HG03139 (cell line): Measurements from ENCODE around the gene HNRNPC.
"Not testable (repeated sequence)": the region's sequence is repeated elsewhere in the genome, so short reads cannot be mapped to it uniquely, and the experiment has no call there.

ENCODE experiments used
- ATAC-seq: cut with Tn5 transposase; IDR thresholded peaks from one replicate; pipeline ENCODE4 v1.9.1; 2021; ENCODE audit not compliant: unreplicated experiment

HNRNPC gene

GRCh38 chr14:21269252-21270046 is at the start of gene HNRNPC:
TSS of gene HNRNPC (minus strand) at chr14:21269442. CDS start at chr14:21234193, 35,249 bp downstream.
- ATAC-seq: peak; percentile 88

GRCh38 chr14:21317398-21317797 is 48.2 kb upstream of the HNRNPC start:
- ATAC-seq: no peak

- ATAC-seq: no peak
These were observed 44.3 kb upstream of the HNRNPC start for GRCh38 chr14:21313512-21313911.

DNA sequence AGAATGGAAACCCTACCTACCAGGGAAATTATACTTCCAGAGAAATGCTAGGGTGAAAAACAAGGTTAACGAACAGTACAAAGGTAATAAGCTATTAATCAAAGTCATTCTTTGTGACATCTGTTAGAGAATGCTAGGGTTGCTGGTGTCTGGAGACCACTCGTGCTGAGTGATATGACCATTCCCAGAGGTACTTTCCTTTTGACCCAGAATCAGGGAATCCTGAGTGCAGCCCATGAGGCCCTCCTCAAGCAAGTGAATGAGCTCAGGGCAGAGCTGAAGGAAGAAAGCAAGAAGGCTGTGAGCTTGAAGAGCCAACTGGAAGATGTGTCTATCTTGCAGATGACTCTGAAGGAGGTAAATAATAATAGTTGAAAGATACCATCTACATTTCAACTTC is 42.4 kb upstream of the HNRNPC start:
- ATAC-seq: no peak

DNA sequence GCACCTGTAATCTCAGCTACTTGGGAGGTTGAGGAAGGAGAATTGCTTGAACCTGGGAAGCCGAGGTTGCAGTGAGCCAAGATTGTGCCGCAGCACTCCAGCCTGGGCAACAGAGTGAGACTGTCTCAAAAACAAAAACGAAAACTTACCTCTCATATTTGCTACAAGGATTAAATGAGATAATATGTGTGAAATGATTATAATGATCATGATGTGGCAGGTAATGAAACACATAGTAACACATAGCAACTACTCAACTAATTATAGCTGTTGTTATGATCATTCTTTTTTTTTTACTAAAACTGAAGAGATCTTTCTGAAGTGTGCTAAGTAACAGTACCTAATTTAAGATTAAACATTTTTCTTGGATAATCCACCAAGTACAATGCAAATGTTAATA is 40.7 kb upstream of the HNRNPC start:
- ATAC-seq: no peak

- peak; percentile 8 for ATAC-seq
These were observed 40.0 kb upstream of the HNRNPC start for GRCh38 chr14:21309238-21309636.

DNA sequence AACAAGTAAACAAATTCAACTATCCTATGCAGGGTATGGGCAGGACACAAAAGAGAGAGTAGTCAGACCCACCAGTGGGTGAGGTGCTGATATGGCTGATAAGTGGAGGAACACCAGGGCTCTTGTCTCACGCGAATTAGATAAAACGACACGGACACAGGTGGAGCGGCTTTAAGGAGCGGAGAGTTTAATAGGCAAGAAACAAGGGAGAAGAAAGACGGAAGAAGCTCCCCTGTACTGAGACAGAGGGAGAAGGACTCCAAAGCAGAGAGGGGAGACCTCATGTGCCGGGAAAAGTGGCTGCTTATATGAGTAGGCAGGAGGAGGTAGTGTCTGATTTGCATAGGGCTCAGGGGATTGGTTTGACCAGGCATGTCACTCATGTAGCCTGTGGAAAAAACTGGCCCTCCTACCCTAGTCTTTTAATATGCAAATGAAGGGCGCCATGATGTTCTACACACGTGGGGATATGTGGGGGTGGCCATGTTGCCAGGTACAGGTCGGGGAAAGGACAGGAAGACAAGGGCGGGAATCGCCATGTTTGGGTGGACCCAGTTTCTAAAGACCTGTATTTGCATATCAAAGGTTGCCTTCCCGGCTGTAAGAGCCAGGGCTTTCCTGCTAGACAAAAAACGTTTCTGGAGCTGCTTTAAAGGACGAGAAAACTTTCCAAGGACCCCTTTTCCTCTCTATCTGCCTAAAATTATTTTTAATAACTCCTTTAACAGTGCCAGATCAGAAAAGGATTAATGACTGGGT is 39.4 kb upstream of the HNRNPC start:
- ATAC-seq: peak; percentile 71

- ATAC-seq: peak; percentile 13
These were observed 38.9 kb upstream of the HNRNPC start for GRCh38 chr14:21308132-21308478.

- ATAC-seq: no peak
These were observed 38.4 kb upstream of the HNRNPC start for GRCh38 chr14:21307637-21308036.

DNA sequence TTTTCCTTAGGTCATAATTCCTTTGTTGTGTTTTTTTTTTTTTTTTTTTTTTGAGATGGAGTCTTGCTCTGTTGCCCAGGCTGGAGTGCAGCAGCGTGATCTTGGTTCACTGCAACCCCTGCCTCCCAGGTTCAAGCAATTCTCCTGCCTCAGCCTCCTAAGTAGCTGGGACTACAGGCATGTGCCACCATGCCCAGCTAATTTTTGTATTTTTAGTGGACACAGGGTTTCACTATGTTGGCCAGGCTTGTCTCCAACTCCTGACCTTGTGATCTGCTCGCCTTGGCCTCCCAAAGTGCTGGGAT is 33.5 kb upstream of the HNRNPC start:
- ATAC-seq: not testable (repeated sequence)

DNA sequence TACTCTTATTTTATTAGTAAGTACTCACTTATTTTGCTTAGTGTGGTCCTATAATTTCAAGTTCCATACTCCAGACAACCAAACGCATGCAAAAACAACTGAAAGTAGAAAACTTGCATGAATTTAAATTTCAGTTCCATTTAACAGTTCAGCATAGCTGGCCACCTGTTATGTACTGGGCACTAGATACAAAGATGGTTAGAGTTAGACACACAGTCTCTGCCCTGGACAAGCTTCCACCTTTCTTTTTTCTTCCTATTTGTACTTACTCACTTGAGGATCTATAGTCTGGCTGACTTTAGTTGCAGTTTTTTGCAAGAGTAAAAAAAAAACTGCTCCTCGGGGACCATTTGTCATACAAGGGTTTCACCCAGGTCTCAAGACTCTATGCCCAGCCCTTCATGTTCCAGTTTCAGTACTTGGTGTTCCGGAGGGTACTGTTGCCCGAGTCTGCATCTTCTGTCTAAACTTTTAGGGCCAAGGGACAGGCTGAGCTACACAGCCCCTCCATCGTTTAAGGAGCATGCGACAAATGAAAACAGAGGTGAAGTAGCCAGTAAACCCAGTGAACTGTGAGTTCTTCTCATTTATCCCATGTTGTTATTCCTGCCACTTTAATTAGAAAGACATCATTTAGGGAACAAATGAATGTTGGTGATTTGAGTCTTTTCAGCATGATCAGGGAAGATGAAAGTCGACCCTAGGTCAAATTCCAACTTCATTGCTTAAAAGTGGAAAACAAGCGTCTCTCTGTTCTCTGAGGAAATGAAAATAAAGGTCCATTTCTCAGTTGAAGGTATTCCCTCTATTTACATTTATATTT is 33.0 kb upstream of the HNRNPC start:
- ATAC-seq: no peak

DNA sequence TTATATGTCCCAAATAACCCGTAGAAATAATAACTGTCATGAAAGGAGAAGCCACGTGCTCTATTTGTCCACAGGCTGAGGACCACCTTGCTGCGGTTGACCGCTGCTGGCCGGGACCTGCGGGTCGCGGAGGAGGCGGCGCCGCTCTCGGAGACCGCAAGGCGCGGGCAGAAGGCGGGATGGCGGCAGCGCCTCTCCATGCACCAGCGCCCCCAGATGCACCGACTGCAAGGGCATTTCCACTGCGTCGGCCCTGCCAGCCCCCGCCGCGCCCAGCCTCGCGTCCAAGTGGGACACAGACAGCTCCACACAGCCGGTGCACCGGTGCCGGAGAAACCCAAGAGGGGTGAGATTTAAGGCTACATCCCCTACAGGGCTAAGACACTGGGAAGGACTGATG is 31.6 kb upstream of the HNRNPC start:
- no peak for ATAC-seq

- ATAC-seq: no peak
These were observed 30.4 kb upstream of the HNRNPC start for GRCh38 chr14:21299562-21300130.

GRCh38 chr14:21298358-21298757 is 29.1 kb upstream of the HNRNPC start:
- no peak for ATAC-seq

DNA sequence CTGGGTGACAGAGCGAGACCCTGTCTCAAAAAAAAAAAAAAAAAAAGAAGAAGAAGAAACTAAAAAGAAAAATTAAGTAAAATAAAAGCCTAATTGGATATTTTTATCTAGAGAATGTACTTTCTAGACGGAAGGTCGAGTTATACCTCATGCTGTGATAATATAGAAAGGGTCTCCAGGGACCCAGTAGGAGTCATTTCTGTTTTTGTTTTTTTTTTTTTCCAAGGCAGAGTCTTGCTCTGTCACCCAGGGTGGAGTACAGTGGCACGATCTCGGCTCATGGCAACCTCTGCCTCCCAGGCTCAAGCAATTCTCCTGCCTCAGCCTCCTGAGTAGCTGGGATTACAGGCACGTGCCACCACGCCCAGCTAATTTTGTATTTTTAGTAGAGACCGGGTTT is 24.8 kb upstream of the HNRNPC start:
- ATAC-seq: not testable (repeated sequence)

DNA sequence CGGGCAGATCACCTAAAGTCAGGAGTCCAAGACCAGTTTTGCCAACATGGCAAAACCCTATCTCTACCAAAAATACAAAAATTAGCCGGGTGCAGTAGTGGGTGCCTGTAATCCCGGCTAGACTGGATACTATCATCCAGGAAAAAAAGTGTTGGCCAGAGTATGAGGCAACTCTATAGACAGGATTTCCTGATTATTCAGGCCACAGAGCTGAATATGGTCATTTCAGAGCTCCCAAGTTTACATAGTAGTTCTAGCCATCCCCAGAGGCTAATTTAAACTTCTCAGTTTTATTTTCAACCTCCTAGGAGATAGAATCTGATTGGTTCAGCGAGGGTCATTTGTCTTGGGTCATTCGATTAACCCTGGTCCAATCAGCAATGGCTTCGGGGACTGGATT is 17.9 kb upstream of the HNRNPC start:
- no peak for ATAC-seq

- not testable (repeated sequence) for ATAC-seq
These were observed 17.3 kb upstream of the HNRNPC start for GRCh38 chr14:21286516-21286915.

DNA sequence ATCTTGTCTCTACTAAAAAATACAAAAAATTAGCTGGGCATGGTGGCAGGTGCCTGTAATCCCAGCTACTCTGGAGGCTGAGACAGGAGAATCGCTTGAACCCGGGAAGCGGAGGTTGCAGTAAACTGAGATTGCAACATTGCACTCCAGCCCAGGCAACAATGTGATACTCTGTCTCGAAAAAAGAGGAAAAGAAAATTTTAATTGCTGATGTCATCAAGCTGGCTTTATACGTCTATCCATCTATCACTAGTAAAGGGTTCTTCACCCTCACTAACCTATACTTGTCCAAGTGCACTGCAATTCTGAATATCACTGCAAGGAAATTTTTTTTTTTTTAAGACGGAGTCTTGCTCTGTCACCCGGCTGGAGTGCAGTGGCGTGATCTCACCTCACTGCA is 12.7 kb upstream of the HNRNPC start:
- not testable (repeated sequence) for ATAC-seq

- ATAC-seq: no peak
These were observed 10.5 kb upstream of the HNRNPC start, which contains the start of gene RPGRIP1 for GRCh38 chr14:21279783-21280182. TSS of gene RPGRIP1 (plus strand) at chr14:21280083. CDS start at chr14:21287977, 7,894 bp downstream.

DNA sequence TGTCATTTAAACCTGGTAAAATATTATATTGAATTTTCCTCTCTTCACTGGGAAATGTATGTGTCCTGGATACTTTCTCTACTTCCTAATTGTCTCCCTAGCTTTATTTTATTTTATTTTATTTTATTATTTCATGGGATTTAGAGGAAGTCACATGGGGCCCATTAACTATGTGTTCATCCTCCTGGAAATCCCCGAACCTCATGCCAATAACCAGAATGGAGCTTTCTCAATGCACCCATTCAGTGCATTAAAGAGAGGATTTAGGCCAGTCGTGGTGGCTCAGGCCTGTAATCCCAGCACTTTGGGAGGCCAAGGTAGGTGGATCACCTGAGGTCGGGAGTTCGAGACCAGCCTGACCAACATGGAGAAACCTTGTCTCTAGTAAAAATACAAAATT is 9.4 kb upstream of the HNRNPC start:
- ATAC-seq: no peak

GRCh38 chr14:21275261-21275858 is 6.1 kb upstream of the HNRNPC start:
- no peak for ATAC-seq
